GM23338 (cell line): ENCODE measurements around the gene HLA-DOB. TPM values are rescaled to one million over a fixed set of nuclear protein-coding genes. Genes with fewer than 3 reads are reported as not detected.

Experiments
- ATAC-seq: fragments of 200-7000 bp; cut with Tn5 transposase; 3 replicates; pipeline ENCODE4 v1.9.1; 2020
- DNase-seq: peaks from one replicate; pipeline ENCODE4 v3.0.0-alpha.2; 2015; ENCODE audit warnings: low spot score
- H2AFZ ChIP-seq: fragments of 200-600 bp; sonication (generic); 2 replicates; pipeline ENCODE4 v1.8.0; 2016; ENCODE audit warnings: antibody characterized with exemption, mild to moderate bottlenecking, moderate library complexity
- H3F3A ChIP-seq: fragments of 200-600 bp; sonication (generic); replicated peaks from 2 replicates; pipeline ENCODE4 v1.8.0; 2017; ENCODE audit warnings: antibody characterized with exemption, mixed run types, low read depth
- H3K27ac ChIP-seq: fragments of 200-600 bp; sonication (generic); 2 replicates; pipeline ENCODE4 v1.6.1; 2016; ENCODE audit warnings: low read depth
- H3K27me3 ChIP-seq: fragments of 200-600 bp; sonication (generic); 2 replicates; pipeline ENCODE4 v1.8.0; 2016; ENCODE audit warnings: mild to moderate bottlenecking, mixed run types, moderate library complexity; ENCODE audit not compliant: insufficient read depth
- H3K36me3 ChIP-seq: fragments of 200-600 bp; sonication (generic); 2 replicates; pipeline ENCODE4 v1.8.0; 2016; ENCODE audit warnings: mild to moderate bottlenecking; ENCODE audit not compliant: insufficient read depth
- H3K4me1 ChIP-seq: fragments of 200-600 bp; sonication (generic); 2 replicates; pipeline ENCODE4 v1.8.0; 2016; ENCODE audit warnings: mild to moderate bottlenecking, moderate library complexity; ENCODE audit not compliant: insufficient read depth
- H3K4me2 ChIP-seq: fragments of 200-600 bp; sonication (generic); 2 replicates; pipeline ENCODE4 v1.7.1; 2017; ENCODE audit warnings: mixed run types
- H3K4me3 ChIP-seq: fragments of 200-600 bp; sonication (generic); 2 replicates; pipeline ENCODE4 v1.6.1; 2016; ENCODE audit warnings: mixed run types
- H3K79me2 ChIP-seq: fragments of 200-600 bp; sonication (generic); replicated peaks from 2 replicates; pipeline ENCODE4 v1.8.0; 2017; ENCODE audit warnings: mild to moderate bottlenecking; ENCODE audit not compliant: insufficient read depth
- H3K9me2 ChIP-seq: fragments of 200-600 bp; sonication (generic); 2 replicates; pipeline ENCODE4 v1.8.0; 2017; ENCODE audit not compliant: insufficient read depth
- H4K20me1 ChIP-seq: fragments of 200-600 bp; sonication (generic); replicated peaks from 2 replicates; pipeline ENCODE4 v1.8.0; 2017; ENCODE audit warnings: mild to moderate bottlenecking; ENCODE audit not compliant: insufficient read depth
- H3K27ac Mint-ChIP-seq: 2 replicates; pipeline ENCODE4 v1.8.0; 2020; ENCODE audit warnings: inconsistent platforms, mild to moderate bottlenecking, moderate library complexity, mixed read lengths
- H3K27me3 Mint-ChIP-seq: 3 replicates; pipeline ENCODE4 v1.8.0; 2022; ENCODE audit warnings: low read depth, mild to moderate bottlenecking, moderate library complexity, mixed read lengths, inconsistent platforms; ENCODE audit not compliant: insufficient read depth, poor library complexity
- H3K36me3 Mint-ChIP-seq: 3 replicates; pipeline ENCODE4 v1.8.0; 2021; ENCODE audit warnings: low read depth, mild to moderate bottlenecking, inconsistent platforms, moderate library complexity, mixed read lengths
- H3K4me1 Mint-ChIP-seq: 3 replicates; pipeline ENCODE4 v1.8.0; 2020; ENCODE audit warnings: mild to moderate bottlenecking, inconsistent platforms, mixed read lengths
- H3K4me3 Mint-ChIP-seq: 3 replicates; pipeline ENCODE4 v1.8.0; 2021; ENCODE audit warnings: moderate library complexity, mild to moderate bottlenecking, inconsistent platforms, mixed read lengths
- H3K9me3 Mint-ChIP-seq: 3 replicates; pipeline ENCODE4 v1.8.0; 2020; ENCODE audit warnings: moderate library complexity, mild to moderate bottlenecking, inconsistent platforms, mixed read lengths
- CREB1 ChIP-seq: fragments of 250-450 bp; sonication (Bioruptor Pico); IDR thresholded peaks from 2 replicates; pipeline ENCODE4 v1.5.0; 2020; ENCODE audit warnings: low read depth, mild to moderate bottlenecking, moderate library complexity
- EZH2 ChIP-seq: fragments of 200-600 bp; sonication (generic); IDR thresholded peaks from one replicate; pipeline ENCODE4 v1.8.0; 2017; ENCODE audit warnings: antibody characterized with exemption, mild to moderate bottlenecking, low read depth; ENCODE audit not compliant: unreplicated experiment
- EZH2phosphoT487 ChIP-seq: fragments of 200-600 bp; sonication (generic); IDR thresholded peaks from one replicate; pipeline ENCODE4 v1.8.1; 2018; ENCODE audit warnings: antibody characterized with exemption; ENCODE audit not compliant: unreplicated experiment
- JUNB ChIP-seq: IDR thresholded peaks from one replicate; pipeline ENCODE4 v1.6.1; 2016; ENCODE audit warnings: antibody characterized with exemption; ENCODE audit not compliant: unreplicated experiment
- NANOG ChIP-seq: IDR thresholded peaks from 2 replicates; pipeline ENCODE4 v1.6.1; 2016; ENCODE audit warnings: antibody characterized with exemption, borderline replicate concordance
- POLR2AphosphoS5 ChIP-seq: IDR thresholded peaks from 2 replicates; pipeline ENCODE4 v1.6.1; 2016; ENCODE audit warnings: antibody characterized with exemption, low read depth
- STAT1 ChIP-seq: IDR thresholded peaks from one replicate; pipeline ENCODE4 v1.6.1; 2016; ENCODE audit warnings: antibody characterized with exemption; ENCODE audit not compliant: unreplicated experiment
- ZNF114 ChIP-seq: fragments of 250-450 bp; sonication (Bioruptor Pico); IDR thresholded peaks from 2 replicates; pipeline ENCODE4 v1.5.0; 2020; ENCODE audit warnings: mild to moderate bottlenecking, moderate library complexity
- ZNF331 ChIP-seq: fragments of 250-450 bp; sonication (Bioruptor Pico); IDR thresholded peaks from 2 replicates; pipeline ENCODE4 v1.5.0; 2020; ENCODE audit warnings: low read depth, mild to moderate bottlenecking, moderate library complexity
- polyA plus RNA-seq: library from polyadenylated mRNA; unstranded; fragments of >200 nt; fragmentation: Nextera tagmentation; extraction: Ambion mirVana; gene quantifications from 2 replicates; pipeline ENCODE4 v1.2.1, GENCODE V29; 2016
- total RNA-seq: library from RNA; depleted of rRNA; stranded (reverse); fragments of >200 nt; shearing (Covaris generic); gene quantifications from 2 replicates; pipeline ENCODE4 v1.2.3, GENCODE V29; 2014
- TF ChIP-seq, protein P1 (sequence below): IDR thresholded peaks from 2 replicates; pipeline ENCODE4 v1.6.1; 2016; ENCODE audit warnings: antibody characterized with exemption
- TF ChIP-seq, protein P2 (sequence below): fragments of 250-450 bp; sonication (Bioruptor Pico); IDR thresholded peaks from 2 replicates; pipeline ENCODE4 v1.5.0; 2020; ENCODE audit warnings: mild to moderate bottlenecking, moderate library complexity
- TF ChIP-seq, protein P3 (sequence below), 2 experiments: fragments of 200-600 bp in 1 of 2; sonication (generic) in 1 of 2; conservative IDR thresholded peaks; 2 replicates each; pipeline versions ENCODE4 v1.5.1 to v1.6.1; 2016 to 2017; ENCODE audit warnings: antibody characterized with exemption in 2 of 2, low read depth in 2 of 2, mild to moderate bottlenecking in 2 of 2, moderate library complexity in 1 of 2

Gene HLA-DOB
- total and polyA plus RNA-seq, 2 experiments from 2014 or later: not detected

DNA sequence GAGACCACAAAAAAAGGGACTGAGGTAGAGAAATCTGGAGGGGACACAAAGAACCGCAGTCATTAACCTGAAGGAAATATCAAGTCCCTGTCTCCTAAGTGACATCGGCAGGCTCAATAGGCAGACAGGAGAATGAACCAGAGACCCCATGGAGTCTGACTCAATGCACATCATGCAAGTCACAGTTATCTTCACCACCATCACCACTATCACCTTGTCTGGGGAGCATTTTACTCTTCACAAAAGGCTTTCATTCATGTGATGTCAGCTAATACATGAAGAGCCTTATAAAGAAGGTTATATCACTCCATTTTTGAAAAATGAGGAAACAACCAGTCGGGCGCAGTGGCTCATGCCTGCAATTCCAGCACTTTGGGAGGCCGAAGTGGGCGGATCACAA, 32.3 kb upstream of the HLA-DOB start:
- no peak overlapping the region for H3K27ac Mint-ChIP-seq
- H3K27me3 ChIP-seq: peaks cover 21% of the 10 kb centered on the region
- DNase-seq: no peak

DNA sequence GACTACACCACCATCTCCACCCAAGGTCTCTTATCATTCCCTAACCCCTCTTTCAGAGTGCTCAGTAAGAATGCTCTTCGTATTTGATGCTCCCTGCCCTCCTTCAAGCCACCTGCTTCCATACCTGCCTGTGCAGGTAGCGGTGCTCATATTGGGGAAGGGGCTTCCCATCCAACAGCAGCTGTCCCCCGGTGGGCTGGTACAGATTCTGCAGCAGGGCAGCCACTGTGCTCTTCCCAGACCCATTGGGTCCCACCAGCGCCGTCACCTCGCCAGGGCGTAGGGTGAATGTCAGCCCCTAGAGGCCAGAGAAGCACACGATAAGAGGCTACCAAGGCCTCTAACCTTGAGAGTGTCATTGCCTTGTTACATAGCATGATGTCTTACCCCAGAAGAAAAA, 31.0 kb upstream of the HLA-DOB start:
- no peak overlapping the region for H3K27ac ChIP-seq
- no peaks in the 10 kb centered on the region; the same call in 1 of the 2 replicates for H3K36me3 ChIP-seq
- Mint-ChIP-seq H3K27ac (no peak overlapping the region), H3K27me3 (peaks cover 29% of the 10 kb centered on the region), H3K4me1 (peaks cover 23% of the 10 kb centered on the region), H3K4me3 (no peak overlapping the region), H3K36me3 (peaks cover 18% of the 10 kb centered on the region; the same call in 2 of the 3 replicates), H3K9me3 (no peaks in the 10 kb centered on the region; the same call in 2 of the 3 replicates)
- 0 out of 2 replicates have a peak, but pooled peaks cover 2% of the 10 kb centered on the region for H3F3A ChIP-seq
- no peak for DNase-seq
- H3K4me2 ChIP-seq: no peak overlapping the region
- H3K27me3 ChIP-seq: peaks cover 27% of the 10 kb centered on the region
- no peak overlapping the region for H3K4me3 ChIP-seq
- no peaks in the 10 kb centered on the region for H3K9me2 ChIP-seq
- peaks cover 12% of the 10 kb centered on the region for H3K4me1 ChIP-seq
- ATAC-seq: no peak
- no peaks in the 10 kb centered on the region for H4K20me1 ChIP-seq
- H2AFZ ChIP-seq: no peak overlapping the region
- no peaks in the 10 kb centered on the region for H3K79me2 ChIP-seq
- TF ChIP-seq NANOG (no peak), ZNF331 (CRISPR knock-in tag) (no peak), POLR2AphosphoS5 (no peak), EZH2phosphoT487 (no peak), STAT1 (no peak), CREB1 (CRISPR knock-in tag) (no peak), ZNF114 (CRISPR knock-in tag) (no peak), JUNB (no peak), EZH2 (no peak)
- TF ChIP-seq, protein P1, sequence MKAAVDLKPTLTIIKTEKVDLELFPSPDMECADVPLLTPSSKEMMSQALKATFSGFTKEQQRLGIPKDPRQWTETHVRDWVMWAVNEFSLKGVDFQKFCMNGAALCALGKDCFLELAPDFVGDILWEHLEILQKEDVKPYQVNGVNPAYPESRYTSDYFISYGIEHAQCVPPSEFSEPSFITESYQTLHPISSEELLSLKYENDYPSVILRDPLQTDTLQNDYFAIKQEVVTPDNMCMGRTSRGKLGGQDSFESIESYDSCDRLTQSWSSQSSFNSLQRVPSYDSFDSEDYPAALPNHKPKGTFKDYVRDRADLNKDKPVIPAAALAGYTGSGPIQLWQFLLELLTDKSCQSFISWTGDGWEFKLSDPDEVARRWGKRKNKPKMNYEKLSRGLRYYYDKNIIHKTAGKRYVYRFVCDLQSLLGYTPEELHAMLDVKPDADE: no peak
- TF ChIP-seq, protein P2, sequence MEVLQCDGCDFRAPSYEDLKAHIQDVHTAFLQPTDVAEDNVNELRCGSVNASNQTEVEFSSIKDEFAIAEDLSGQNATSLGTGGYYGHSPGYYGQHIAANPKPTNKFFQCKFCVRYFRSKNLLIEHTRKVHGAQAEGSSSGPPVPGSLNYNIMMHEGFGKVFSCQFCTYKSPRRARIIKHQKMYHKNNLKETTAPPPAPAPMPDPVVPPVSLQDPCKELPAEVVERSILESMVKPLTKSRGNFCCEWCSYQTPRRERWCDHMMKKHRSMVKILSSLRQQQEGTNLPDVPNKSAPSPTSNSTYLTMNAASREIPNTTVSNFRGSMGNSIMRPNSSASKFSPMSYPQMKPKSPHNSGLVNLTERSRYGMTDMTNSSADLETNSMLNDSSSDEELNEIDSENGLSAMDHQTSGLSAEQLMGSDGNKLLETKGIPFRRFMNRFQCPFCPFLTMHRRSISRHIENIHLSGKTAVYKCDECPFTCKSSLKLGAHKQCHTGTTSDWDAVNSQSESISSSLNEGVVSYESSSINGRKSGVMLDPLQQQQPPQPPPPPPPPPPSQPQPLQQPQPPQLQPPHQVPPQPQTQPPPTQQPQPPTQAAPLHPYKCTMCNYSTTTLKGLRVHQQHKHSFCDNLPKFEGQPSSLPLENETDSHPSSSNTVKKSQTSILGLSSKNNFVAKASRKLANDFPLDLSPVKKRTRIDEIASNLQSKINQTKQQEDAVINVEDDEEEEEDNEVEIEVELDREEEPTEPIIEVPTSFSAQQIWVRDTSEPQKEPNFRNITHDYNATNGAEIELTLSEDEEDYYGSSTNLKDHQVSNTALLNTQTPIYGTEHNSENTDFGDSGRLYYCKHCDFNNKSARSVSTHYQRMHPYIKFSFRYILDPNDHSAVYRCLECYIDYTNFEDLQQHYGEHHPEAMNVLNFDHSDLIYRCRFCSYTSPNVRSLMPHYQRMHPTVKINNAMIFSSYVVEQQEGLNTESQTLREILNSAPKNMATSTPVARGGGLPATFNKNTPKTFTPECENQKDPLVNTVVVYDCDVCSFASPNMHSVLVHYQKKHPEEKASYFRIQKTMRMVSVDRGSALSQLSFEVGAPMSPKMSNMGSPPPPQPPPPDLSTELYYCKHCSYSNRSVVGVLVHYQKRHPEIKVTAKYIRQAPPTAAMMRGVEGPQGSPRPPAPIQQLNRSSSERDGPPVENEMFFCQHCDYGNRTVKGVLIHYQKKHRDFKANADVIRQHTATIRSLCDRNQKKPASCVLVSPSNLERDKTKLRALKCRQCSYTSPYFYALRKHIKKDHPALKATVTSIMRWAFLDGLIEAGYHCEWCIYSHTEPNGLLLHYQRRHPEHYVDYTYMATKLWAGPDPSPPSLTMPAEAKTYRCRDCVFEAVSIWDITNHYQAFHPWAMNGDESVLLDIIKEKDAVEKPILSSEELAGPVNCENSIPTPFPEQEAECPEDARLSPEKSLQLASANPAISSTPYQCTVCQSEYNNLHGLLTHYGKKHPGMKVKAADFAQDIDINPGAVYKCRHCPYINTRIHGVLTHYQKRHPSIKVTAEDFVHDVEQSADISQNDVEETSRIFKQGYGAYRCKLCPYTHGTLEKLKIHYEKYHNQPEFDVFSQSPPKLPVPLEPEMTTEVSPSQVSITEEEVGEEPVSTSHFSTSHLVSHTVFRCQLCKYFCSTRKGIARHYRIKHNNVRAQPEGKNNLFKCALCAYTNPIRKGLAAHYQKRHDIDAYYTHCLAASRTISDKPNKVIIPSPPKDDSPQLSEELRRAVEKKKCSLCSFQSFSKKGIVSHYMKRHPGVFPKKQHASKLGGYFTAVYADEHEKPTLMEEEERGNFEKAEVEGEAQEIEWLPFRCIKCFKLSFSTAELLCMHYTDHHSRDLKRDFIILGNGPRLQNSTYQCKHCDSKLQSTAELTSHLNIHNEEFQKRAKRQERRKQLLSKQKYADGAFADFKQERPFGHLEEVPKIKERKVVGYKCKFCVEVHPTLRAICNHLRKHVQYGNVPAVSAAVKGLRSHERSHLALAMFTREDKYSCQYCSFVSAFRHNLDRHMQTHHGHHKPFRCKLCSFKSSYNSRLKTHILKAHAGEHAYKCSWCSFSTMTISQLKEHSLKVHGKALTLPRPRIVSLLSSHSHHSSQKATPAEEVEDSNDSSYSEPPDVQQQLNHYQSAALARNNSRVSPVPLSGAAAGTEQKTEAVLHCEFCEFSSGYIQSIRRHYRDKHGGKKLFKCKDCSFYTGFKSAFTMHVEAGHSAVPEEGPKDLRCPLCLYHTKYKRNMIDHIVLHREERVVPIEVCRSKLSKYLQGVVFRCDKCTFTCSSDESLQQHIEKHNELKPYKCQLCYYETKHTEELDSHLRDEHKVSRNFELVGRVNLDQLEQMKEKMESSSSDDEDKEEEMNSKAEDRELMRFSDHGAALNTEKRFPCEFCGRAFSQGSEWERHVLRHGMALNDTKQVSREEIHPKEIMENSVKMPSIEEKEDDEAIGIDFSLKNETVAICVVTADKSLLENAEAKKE (CRISPR knock-in tag): no peak
- TF ChIP-seq, protein P3, sequence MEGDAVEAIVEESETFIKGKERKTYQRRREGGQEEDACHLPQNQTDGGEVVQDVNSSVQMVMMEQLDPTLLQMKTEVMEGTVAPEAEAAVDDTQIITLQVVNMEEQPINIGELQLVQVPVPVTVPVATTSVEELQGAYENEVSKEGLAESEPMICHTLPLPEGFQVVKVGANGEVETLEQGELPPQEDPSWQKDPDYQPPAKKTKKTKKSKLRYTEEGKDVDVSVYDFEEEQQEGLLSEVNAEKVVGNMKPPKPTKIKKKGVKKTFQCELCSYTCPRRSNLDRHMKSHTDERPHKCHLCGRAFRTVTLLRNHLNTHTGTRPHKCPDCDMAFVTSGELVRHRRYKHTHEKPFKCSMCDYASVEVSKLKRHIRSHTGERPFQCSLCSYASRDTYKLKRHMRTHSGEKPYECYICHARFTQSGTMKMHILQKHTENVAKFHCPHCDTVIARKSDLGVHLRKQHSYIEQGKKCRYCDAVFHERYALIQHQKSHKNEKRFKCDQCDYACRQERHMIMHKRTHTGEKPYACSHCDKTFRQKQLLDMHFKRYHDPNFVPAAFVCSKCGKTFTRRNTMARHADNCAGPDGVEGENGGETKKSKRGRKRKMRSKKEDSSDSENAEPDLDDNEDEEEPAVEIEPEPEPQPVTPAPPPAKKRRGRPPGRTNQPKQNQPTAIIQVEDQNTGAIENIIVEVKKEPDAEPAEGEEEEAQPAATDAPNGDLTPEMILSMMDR (conservative IDR thresholded peaks at IDR 0.05; ENCODE audit: low read depth in 2 of 2): no peak

More for the DNA sequence above, 32.3 kb upstream of the HLA-DOB start:
- Mint-ChIP-seq H3K4me1 (peaks cover 20% of the 10 kb centered on the region), H3K27me3 (peaks cover 30% of the 10 kb centered on the region), H3K36me3 (peaks cover 15% of the 10 kb centered on the region; the same call in 2 of the 3 replicates), H3K9me3 (no peaks in the 10 kb centered on the region; the same call in 2 of the 3 replicates), H3K4me3 (no peak overlapping the region)
- no peaks in the 10 kb centered on the region for H3K9me2 ChIP-seq
- no peak overlapping the region for H3K27ac ChIP-seq
- H3K4me3 ChIP-seq: no peak overlapping the region
- H3K4me2 ChIP-seq: no peak overlapping the region
- no peaks in the 10 kb centered on the region; the same call in 1 of the 2 replicates for H3K36me3 ChIP-seq
- H4K20me1 ChIP-seq: no peaks in the 10 kb centered on the region
- no peaks in the 10 kb centered on the region for H3K79me2 ChIP-seq
- H2AFZ ChIP-seq: no peak overlapping the region
- H3K4me1 ChIP-seq: peaks cover 6% of the 10 kb centered on the region; the same call in 1 of the 2 replicates
- no peak for ATAC-seq
- 0 out of 2 replicates have a peak, but pooled peaks cover 5% of the 10 kb centered on the region for H3F3A ChIP-seq
- no peak for TF ChIP-seq POLR2AphosphoS5
